ENCODE results near the gene YARS2. TPM values are rescaled to one million over a fixed set of nuclear protein-coding genes. Genes with fewer than 3 reads are reported as not detected.
"Not testable (repeated sequence)": the region's sequence is repeated elsewhere in the genome, so short reads cannot be mapped to it uniquely, and the experiment has no call there.

The YARS2 gene
- total RNA-seq, 5 donors from 2014 or later (not counting 1 experiment from before 2014, with no cell fraction given): 14.8 to 20.4 (median 18.0) TPM

GRCh38 chr12:32702946-32703345, 52.8 kb downstream of the YARS2 start:
- DNase-seq (no peak), ATAC-seq (replicated peaks in 1 of 4) (no peak)
- Mint-ChIP-seq H3K4me1 (peaks cover 0 to 14% (median 10%) of the 10 kb centered on the region in 3 donors), H3K27ac (no peak overlapping the region), H3K27me3 (no peaks in the 10 kb centered on the region), H3K9me3 (no peaks in the 10 kb centered on the region), H3K36me3 (peaks cover 22% of the 10 kb centered on the region), H3K4me3 (no peak overlapping the region)
- 80% methylated on average over 1 of the region's 1 CpG for WGBS (ENCODE audit: insufficient coverage)
- CTCF ChIA-PET: interaction anchor here in 1 of 2 donors (0.6 kb wide), 1 partner anchor 268 kb away, joined by 3 read pairs; no protein-coding TSS in a partner anchor
- POLR2A ChIA-PET: interaction anchor here in 1 of 2 donors (0.6 to 0.7 kb wide), 3 partner anchors 8 to 227 kb away, joined by 3 to 4 read pairs (median 4); no protein-coding TSS in a partner anchor
- no peak overlapping the region for H3K4me3 ChIP-seq (ENCODE audit: control insufficient read depth in 1 of 2, extremely low read depth in 1 of 2, low read length in 1 of 2)
- H3K27me3 ChIP-seq (replicated peaks in 1 of 2; ENCODE audit: control insufficient read depth in 2 of 2, extremely low read depth in 1 of 2, insufficient read depth in 2 of 2, low read length in 1 of 2): no peaks in the 10 kb centered on the region
- H3K4me1 ChIP-seq (ENCODE audit: control insufficient read depth in 1 of 2, extremely low read depth in 1 of 2, insufficient read depth in 2 of 2, low read length in 2 of 2): no peaks in the 10 kb centered on the region
- peaks cover 0 to 3% of the 10 kb centered on the region in 2 donors for H3K36me3 ChIP-seq (ENCODE audit: control insufficient read depth in 2 of 2, extremely low read depth in 1 of 2, insufficient read depth in 1 of 2, low read length in 1 of 2)
- H3K9me3 ChIP-seq: no peaks in the 10 kb centered on the region
- H3K27ac ChIP-seq (ENCODE audit: low read length): no peak overlapping the region

GRCh38 chr12:32702473-32702872, 53.2 kb downstream of the YARS2 start:
- peaks cover 22% of the 10 kb centered on the region for H3K36me3 Mint-ChIP-seq
- no peak for ATAC-seq (replicated peaks in 1 of 4)
- H3K27me3 Mint-ChIP-seq: no peaks in the 10 kb centered on the region
- Histone ChIP-seq H3K36me3 (ENCODE audit: control insufficient read depth in 2 of 2, extremely low read depth in 1 of 2, insufficient read depth in 1 of 2, low read length in 1 of 2) (peaks cover 0 to 3% of the 10 kb centered on the region in 2 donors), H3K9me3 (no peaks in the 10 kb centered on the region), H3K27me3 (replicated peaks in 1 of 2; ENCODE audit: control insufficient read depth in 2 of 2, extremely low read depth in 1 of 2, insufficient read depth in 2 of 2, low read length in 1 of 2) (no peaks in the 10 kb centered on the region), H3K4me3 (ENCODE audit: control insufficient read depth in 1 of 2, extremely low read depth in 1 of 2, low read length in 1 of 2) (no peak overlapping the region), H3K27ac (ENCODE audit: low read length) (no peak overlapping the region), H3K4me1 (ENCODE audit: control insufficient read depth in 1 of 2, extremely low read depth in 1 of 2, insufficient read depth in 2 of 2, low read length in 2 of 2) (no peaks in the 10 kb centered on the region)
- ChIA-PET POLR2A (interaction anchor here in 1 of 2 donors (0.6 kb wide), 1 partner anchor 40 kb away, joined by 4 read pairs; no protein-coding TSS in a partner anchor), CTCF (no interaction called here)
- H3K9me3 Mint-ChIP-seq: no peaks in the 10 kb centered on the region
- peaks cover 3 to 15% (median 11%) of the 10 kb centered on the region in 3 donors for H3K4me1 Mint-ChIP-seq
- no peak overlapping the region for H3K27ac Mint-ChIP-seq
- no peak overlapping the region for H3K4me3 Mint-ChIP-seq
- no peak for DNase-seq

- Mint-ChIP-seq H3K36me3 (peaks cover 24% of the 10 kb centered on the region), H3K4me1 (peaks cover 16 to 19% (median 17%) of the 10 kb centered on the region in 3 donors)
- H3K27me3 Mint-ChIP-seq; H3K4me1 ChIP-seq (ENCODE audit: control insufficient read depth in 1 of 2, extremely low read depth in 1 of 2, insufficient read depth in 2 of 2, low read length in 2 of 2); DNase-seq; H3K9me3 Mint-ChIP-seq; H3K4me3 ChIP-seq (ENCODE audit: control insufficient read depth in 1 of 2, extremely low read depth in 1 of 2, low read length in 1 of 2); ATAC-seq (replicated peaks in 1 of 4); H3K27me3 ChIP-seq (replicated peaks in 1 of 2; ENCODE audit: control insufficient read depth in 2 of 2, extremely low read depth in 1 of 2, insufficient read depth in 2 of 2, low read length in 1 of 2); POLR2A ChIA-PET; H3K9me3 ChIP-seq; H3K27ac ChIP-seq (ENCODE audit: low read length); H3K27ac Mint-ChIP-seq; H3K36me3 ChIP-seq (ENCODE audit: control insufficient read depth in 2 of 2, extremely low read depth in 1 of 2, insufficient read depth in 1 of 2, low read length in 1 of 2); CTCF ChIA-PET; H3K4me3 Mint-ChIP-seq: not testable (repeated sequence)
- no CpG with 5 or more reads among the region's 8 CpGs for WGBS (ENCODE audit: insufficient coverage)
Observed at GRCh38 chr12:32699437-32699836, 56.3 kb downstream of the YARS2 start.

GRCh38 chr12:32698285-32698684, 57.4 kb downstream of the YARS2 start:
- H3K4me1 ChIP-seq (ENCODE audit: control insufficient read depth in 1 of 2, extremely low read depth in 1 of 2, insufficient read depth in 2 of 2, low read length in 2 of 2): no peaks in the 10 kb centered on the region
- H3K9me3 Mint-ChIP-seq: no peaks in the 10 kb centered on the region
- peaks cover 2 to 3% of the 10 kb centered on the region in 2 donors for H3K36me3 ChIP-seq (ENCODE audit: control insufficient read depth in 2 of 2, extremely low read depth in 1 of 2, insufficient read depth in 1 of 2, low read length in 1 of 2)
- H3K27ac Mint-ChIP-seq: no peak overlapping the region
- POLR2A ChIA-PET: no interaction called here
- H3K27ac ChIP-seq (ENCODE audit: low read length): no peak overlapping the region
- 83% methylated on average over 1 of the region's 2 CpGs for WGBS (ENCODE audit: insufficient coverage)
- H3K36me3 Mint-ChIP-seq: peaks cover 22% of the 10 kb centered on the region
- peaks cover 21 to 26% (median 22%) of the 10 kb centered on the region in 3 donors for H3K4me1 Mint-ChIP-seq
- no peaks in the 10 kb centered on the region for H3K27me3 Mint-ChIP-seq
- H3K9me3 ChIP-seq: no peaks in the 10 kb centered on the region
- ATAC-seq (replicated peaks in 1 of 4): no peak
- CTCF ChIA-PET: interaction anchor here in 1 of 2 donors (0.6 kb wide), 1 partner anchor 34 kb away, joined by 5 read pairs; no protein-coding TSS in a partner anchor
- H3K4me3 ChIP-seq (ENCODE audit: control insufficient read depth in 1 of 2, extremely low read depth in 1 of 2, low read length in 1 of 2): no peak overlapping the region
- no peak overlapping the region for H3K4me3 Mint-ChIP-seq
- H3K27me3 ChIP-seq (replicated peaks in 1 of 2; ENCODE audit: control insufficient read depth in 2 of 2, extremely low read depth in 1 of 2, insufficient read depth in 2 of 2, low read length in 1 of 2): no peaks in the 10 kb centered on the region
- DNase-seq: no peak

GRCh38 chr12:32697445-32697844, 58.3 kb downstream of the YARS2 start:
- Mint-ChIP-seq H3K27me3 (no peaks in the 10 kb centered on the region), H3K9me3 (no peaks in the 10 kb centered on the region), H3K4me1 (peaks cover 26 to 30% (median 26%) of the 10 kb centered on the region in 3 donors), H3K4me3 (no peak overlapping the region), H3K36me3 (peaks cover 14% of the 10 kb centered on the region), H3K27ac (no peak overlapping the region)
- H3K9me3 ChIP-seq: no peaks in the 10 kb centered on the region
- ChIA-PET CTCF (no interaction called here), POLR2A (interaction anchor here in 1 of 2 donors (0.6 kb wide), 1 partner anchor 41 kb away, joined by 3 read pairs; no protein-coding TSS in a partner anchor)
- WGBS (ENCODE audit: insufficient coverage): no CpG with 5 or more reads among the region's 1 CpG
- H3K4me1 ChIP-seq (ENCODE audit: control insufficient read depth in 1 of 2, extremely low read depth in 1 of 2, insufficient read depth in 2 of 2, low read length in 2 of 2): no peaks in the 10 kb centered on the region
- H3K4me3 ChIP-seq (ENCODE audit: control insufficient read depth in 1 of 2, extremely low read depth in 1 of 2, low read length in 1 of 2): no peak overlapping the region
- H3K36me3 ChIP-seq (ENCODE audit: control insufficient read depth in 2 of 2, extremely low read depth in 1 of 2, insufficient read depth in 1 of 2, low read length in 1 of 2): peaks cover 2 to 3% of the 10 kb centered on the region in 2 donors
- H3K27me3 ChIP-seq (replicated peaks in 1 of 2; ENCODE audit: control insufficient read depth in 2 of 2, extremely low read depth in 1 of 2, insufficient read depth in 2 of 2, low read length in 1 of 2): no peaks in the 10 kb centered on the region
- no peak overlapping the region for H3K27ac ChIP-seq (ENCODE audit: low read length)
- DNase-seq (no peak), ATAC-seq (replicated peaks in 1 of 4) (no peak)

Other genes with a start within 250 kb of the YARS2 start
- gene DNM1L, start 76.6 kb downstream of the YARS2 start, total RNA-seq: 10 to 100 TPM; 44.4 to 65.9 (median 48.3) TPM
- 1 to 10 TPM in 1 of 5 donors, under 1 TPM in 4; 0.45 to 1.3 (median 0.93) TPM for gene PKP2, start 140.9 kb upstream of the YARS2 start, total RNA-seq

Measured in T-cell (primary cell).